ENCODE data around the gene NTHL1. TPM values are rescaled to one million over a fixed set of nuclear protein-coding genes. Genes with fewer than 3 reads are reported as not detected.

Gene NTHL1
- polyA plus RNA-seq, 1 experiment: 21.0 TPM

- DNase-seq (ENCODE audit: low read depth): no peak
- CTCF ChIA-PET: interaction anchor here (0.7 to 2.7 kb wide), 6 partner anchors 16 to 133 kb away, joined by 3 to 8 read pairs (median 4); partner anchors contain the start of genes NTHL1, RPS2 and TSC2
Observed at GRCh38 chr16:2019921-2020831, 27.5 kb downstream of the NTHL1 start.

DNA sequence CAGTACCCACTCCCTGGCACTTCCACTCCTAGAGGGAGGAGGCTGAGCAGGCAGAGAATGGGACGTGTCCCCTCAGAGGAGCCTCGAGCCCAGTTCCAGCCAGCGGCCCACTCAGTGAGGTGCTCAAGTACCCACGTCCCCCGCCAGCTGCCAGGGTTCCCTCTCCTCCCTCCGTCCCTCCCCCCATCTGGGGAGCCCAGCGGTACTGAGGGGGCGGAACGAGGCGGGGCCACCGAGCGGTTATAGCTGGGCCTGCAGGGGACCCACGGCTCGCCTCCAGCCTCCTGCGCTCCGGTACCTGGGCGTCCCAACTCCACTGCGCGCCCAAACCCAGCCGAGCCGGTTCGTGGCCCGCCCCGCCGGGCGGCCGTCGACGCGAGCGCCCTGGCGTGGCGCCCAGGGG, 28.1 kb downstream of the NTHL1 start, which contains the start of gene NPW:
Gene NPW (plus strand): TSS at position 268 of the 403 bp plus-strand sequence.
- no peaks in the 10 kb centered on the region for H3K36me3 ChIP-seq (ENCODE audit: control insufficient read depth, insufficient read depth, low read length)
- H3K4me3 ChIP-seq (ENCODE audit: low read depth, low read length): no peak within 1 kb of the TSS
- no peak for TF ChIP-seq CTCF (IDR thresholded peaks at IDR 0.05; ENCODE audit: insufficient read depth, low read depth, low read length)
- no peak for DNase-seq (ENCODE audit: low read depth)
- ChIA-PET CTCF (interaction anchor here (1.5 to 2.7 kb wide), 5 partner anchors 15 to 134 kb away, joined by 3 to 8 read pairs (median 4); partner anchors contain the start of genes NTHL1, RPS2 and TSC2), POLR2A (no interaction called here)
- H3K27me3 ChIP-seq (ENCODE audit: control insufficient read depth, insufficient read depth, low read length): peaks cover 6% of the 10 kb centered on the region; the same call in 1 of the 2 replicates

More at GRCh38 chr16:2019921-2020831, 27.5 kb downstream of the NTHL1 start:
- Histone ChIP-seq H3K36me3 (ENCODE audit: control insufficient read depth, insufficient read depth, low read length) (no peaks in the 10 kb centered on the region), H3K4me3 (ENCODE audit: low read depth, low read length) (no peak overlapping the region), H3K27me3 (ENCODE audit: control insufficient read depth, insufficient read depth, low read length) (peaks cover 6% of the 10 kb centered on the region; the same call in 1 of the 2 replicates)
- POLR2A ChIA-PET: no interaction called here
- no peak for TF ChIP-seq CTCF (IDR thresholded peaks at IDR 0.05; ENCODE audit: insufficient read depth, low read depth, low read length)

DNA sequence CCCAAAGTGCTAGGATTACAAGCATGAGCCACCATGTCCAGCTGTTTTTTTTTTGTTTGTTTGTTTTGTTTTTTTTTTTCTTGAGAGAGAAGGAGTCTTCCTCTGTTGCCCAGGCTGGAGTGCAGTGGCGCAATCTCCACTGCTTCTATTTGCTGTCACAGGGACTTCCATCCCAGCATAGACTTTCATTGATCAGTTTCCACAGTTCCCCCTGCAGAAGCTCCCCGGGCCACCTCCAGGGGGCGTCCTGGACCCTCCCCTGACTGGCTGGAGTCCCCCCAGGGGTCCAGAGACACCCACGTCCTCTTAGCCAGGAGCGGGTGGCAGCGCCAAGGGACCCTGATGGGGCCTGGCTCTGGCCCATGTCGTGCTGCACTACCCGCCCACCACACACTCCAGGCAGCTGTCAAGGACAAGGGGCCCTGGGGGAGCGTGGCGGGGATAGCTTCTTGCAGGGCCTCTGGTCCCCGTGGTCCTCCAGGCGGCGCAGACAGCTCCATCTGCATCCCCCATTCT, 31.2 kb downstream of the NTHL1 start:
- no peak for DNase-seq (ENCODE audit: low read depth)
- peak; percentile 53 for TF ChIP-seq CTCF (IDR thresholded peaks at IDR 0.05; ENCODE audit: insufficient read depth, low read depth, low read length)
- POLR2A ChIA-PET: no interaction called here
- CTCF ChIA-PET: interaction anchor here (0.8 to 3.4 kb wide), 3 partner anchors 13 to 124 kb away, joined by 3 to 15 read pairs (median 5); partner anchors contain the start of genes NTHL1 and TSC2
- Histone ChIP-seq H3K36me3 (ENCODE audit: control insufficient read depth, insufficient read depth, low read length) (no peaks in the 10 kb centered on the region), H3K27me3 (ENCODE audit: control insufficient read depth, insufficient read depth, low read length) (peaks cover 6% of the 10 kb centered on the region; the same call in 1 of the 2 replicates), H3K4me3 (ENCODE audit: low read depth, low read length) (no peak overlapping the region)

DNA sequence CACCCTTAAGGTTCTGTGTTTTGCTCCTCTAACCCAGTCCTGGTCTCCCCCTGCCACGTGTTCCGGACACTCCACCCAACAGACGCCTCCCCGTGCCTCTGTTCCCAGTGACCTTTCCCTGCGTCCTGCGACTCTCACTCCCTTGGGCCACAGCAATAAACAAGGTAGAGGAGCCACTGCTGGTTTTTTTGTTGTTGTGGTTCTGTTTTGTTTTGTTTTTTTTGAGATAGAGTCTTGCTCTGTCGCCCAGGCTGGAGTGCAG, 31.8 kb downstream of the NTHL1 start:
- ChIA-PET POLR2A (no interaction called here), CTCF (interaction anchor here (1.5 to 3.4 kb wide), 2 partner anchors 32 to 125 kb away, joined by 5 to 15 read pairs; partner anchors contain the start of genes NTHL1 and TSC2)
- DNase-seq (ENCODE audit: low read depth): no peak
- no peak for TF ChIP-seq CTCF (IDR thresholded peaks at IDR 0.05; ENCODE audit: insufficient read depth, low read depth, low read length)
- H3K4me3 ChIP-seq (ENCODE audit: low read depth, low read length): no peak overlapping the region
- no peaks in the 10 kb centered on the region for H3K36me3 ChIP-seq (ENCODE audit: control insufficient read depth, insufficient read depth, low read length)
- H3K27me3 ChIP-seq (ENCODE audit: control insufficient read depth, insufficient read depth, low read length): peaks cover 6% of the 10 kb centered on the region; the same call in 1 of the 2 replicates

Data from BJ (cell line).